Left lung (tissue), 10 donors: ENCODE measurements around the gene MYMX. TPM values are rescaled to one million over a fixed set of nuclear protein-coding genes. Genes with fewer than 3 reads are reported as not detected.
A peak's percentile ranks its signal among the peaks of the same experiment; 100 is the strongest.

Experiments used
- ATAC-seq: fragments of 200-7000 bp; cut with Tn5 transposase; one replicate; pipeline ENCODE4 v1.9.1; 2020; ENCODE audit warnings: moderate library complexity
- DNase-seq, 4 donors: peaks; one replicate each; pipeline ENCODE4 v3.0.0-alpha.2; 2013 to 2020
- H3K27ac ChIP-seq, 2 donors: fragments of 200-600 bp; sonication (generic) in 1 of 2; one replicate each; pipeline versions ENCODE4 v1.5.0 to v1.8.0; 2020 to 2021
- H3K27me3 ChIP-seq, 2 donors: fragments of 200-600 bp; sonication (generic) in 1 of 2; one replicate each; pipeline versions ENCODE4 v1.5.0 to v1.8.0; 2020 to 2021
- H3K36me3 ChIP-seq, 2 donors: fragments of 200-600 bp; sonication (generic) in 1 of 2; one replicate each; pipeline versions ENCODE4 v1.5.0 to v1.8.0; 2020 to 2021
- H3K4me1 ChIP-seq, 2 donors: fragments of 200-600 bp; one replicate each; pipeline ENCODE4 v1.8.0; 2021
- H3K4me3 ChIP-seq, 2 donors: fragments of 200-600 bp; sonication (generic) in 1 of 2; one replicate each; pipeline versions ENCODE4 v1.5.0 to v1.8.0; 2020 to 2021; ENCODE audit warnings: mild to moderate bottlenecking in 1 of 2
- H3K9me3 ChIP-seq, 2 donors: fragments of 200-600 bp; sonication (generic) in 1 of 2; one replicate each; pipeline versions ENCODE4 v1.5.0 to v1.8.0; 2020 to 2021
- intact Hi-C, 2 donors: fragments of 100-400 bp; cut with DNase I; formaldehyde crosslinking; loops; one replicate each; pipeline versions ENCODE4 v1.11.2 to v1.14.2; 2022
- polyA plus RNA-seq, 6 donors: library from polyadenylated mRNA; unstranded; fragments of 120-200 nt; gene quantifications; one replicate each; pipeline ENCODE4 v1.2.1, GENCODE V29; 2013; ENCODE audit not compliant: insufficient read length in 6 of 6
- total RNA-seq, 2 donors: library from RNA; stranded (reverse); fragmentation: NEBNext Ultra II Directional; extraction: Animal tissue kit (Norgen Biotek cat#: 25700); gene quantifications; one replicate each; pipeline ENCODE4 v1.2.1, GENCODE V29; 2021
- TF ChIP-seq, protein P1 (sequence below), 2 donors: fragments of 200-600 bp; sonication (generic) in 1 of 2; IDR thresholded peaks; one replicate each; pipeline versions ENCODE4 v1.5.0 to v1.8.0; 2021; ENCODE audit warnings: antibody characterized with exemption in 2 of 2
- donor health status: DM: no; HTN: yes; CAD: no.
- donor health status: DM: no; HTN: no; CAD: no.

Gene MYMX
- total and polyA plus RNA-seq, 8 donors: 0.21 to 0.79 (median 0.33) TPM; not detected in 2

- no peaks in the 10 kb centered on the region for H3K4me1 ChIP-seq
- H3K36me3 ChIP-seq: no peaks in the 10 kb centered on the region
- no peak overlapping the region for H3K27ac ChIP-seq
- no peak for DNase-seq
- intact Hi-C loops: no loop called here
- no peak overlapping the region for H3K4me3 ChIP-seq
- H3K27me3 ChIP-seq: no peaks in the 10 kb centered on the region
- no peak for ATAC-seq
- no peaks in the 10 kb centered on the region for H3K9me3 ChIP-seq
- TF ChIP-seq, protein P1, sequence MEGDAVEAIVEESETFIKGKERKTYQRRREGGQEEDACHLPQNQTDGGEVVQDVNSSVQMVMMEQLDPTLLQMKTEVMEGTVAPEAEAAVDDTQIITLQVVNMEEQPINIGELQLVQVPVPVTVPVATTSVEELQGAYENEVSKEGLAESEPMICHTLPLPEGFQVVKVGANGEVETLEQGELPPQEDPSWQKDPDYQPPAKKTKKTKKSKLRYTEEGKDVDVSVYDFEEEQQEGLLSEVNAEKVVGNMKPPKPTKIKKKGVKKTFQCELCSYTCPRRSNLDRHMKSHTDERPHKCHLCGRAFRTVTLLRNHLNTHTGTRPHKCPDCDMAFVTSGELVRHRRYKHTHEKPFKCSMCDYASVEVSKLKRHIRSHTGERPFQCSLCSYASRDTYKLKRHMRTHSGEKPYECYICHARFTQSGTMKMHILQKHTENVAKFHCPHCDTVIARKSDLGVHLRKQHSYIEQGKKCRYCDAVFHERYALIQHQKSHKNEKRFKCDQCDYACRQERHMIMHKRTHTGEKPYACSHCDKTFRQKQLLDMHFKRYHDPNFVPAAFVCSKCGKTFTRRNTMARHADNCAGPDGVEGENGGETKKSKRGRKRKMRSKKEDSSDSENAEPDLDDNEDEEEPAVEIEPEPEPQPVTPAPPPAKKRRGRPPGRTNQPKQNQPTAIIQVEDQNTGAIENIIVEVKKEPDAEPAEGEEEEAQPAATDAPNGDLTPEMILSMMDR (IDR thresholded peaks at IDR 0.05): no peak
These were observed 8.8 kb upstream of the MYMX start for GRCh38 chr6:44207966-44208365.

DNA sequence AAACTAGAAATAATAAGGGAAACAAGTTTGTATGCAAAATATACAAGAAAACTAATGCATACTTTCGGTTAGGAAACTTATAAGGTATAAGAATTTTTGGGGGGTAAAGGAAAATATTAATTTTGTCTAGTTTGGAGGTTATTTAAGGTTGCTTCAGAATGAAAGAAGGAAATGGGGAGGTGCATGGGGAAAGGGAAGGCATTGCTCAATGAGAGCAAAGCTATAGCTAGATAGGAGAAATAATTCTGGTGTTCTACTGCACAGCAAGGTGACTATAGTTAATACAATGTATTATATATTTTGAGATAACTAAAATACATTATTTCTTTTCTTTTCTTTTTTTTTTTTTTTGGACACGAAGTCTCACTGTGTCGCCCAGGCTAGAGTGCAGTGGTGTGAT is 5.4 kb upstream of the MYMX start:
- H3K27me3 ChIP-seq: no peaks in the 10 kb centered on the region
- intact Hi-C loops: no loop called here
- TF ChIP-seq, protein P1 (IDR thresholded peaks at IDR 0.05): no peak
- no peaks in the 10 kb centered on the region for H3K4me1 ChIP-seq
- H3K9me3 ChIP-seq: no peaks in the 10 kb centered on the region
- H3K36me3 ChIP-seq: no peaks in the 10 kb centered on the region
- H3K4me3 ChIP-seq: no peak overlapping the region
- ATAC-seq: no peak
- H3K27ac ChIP-seq: no peak overlapping the region
- DNase-seq: no peak

DNA sequence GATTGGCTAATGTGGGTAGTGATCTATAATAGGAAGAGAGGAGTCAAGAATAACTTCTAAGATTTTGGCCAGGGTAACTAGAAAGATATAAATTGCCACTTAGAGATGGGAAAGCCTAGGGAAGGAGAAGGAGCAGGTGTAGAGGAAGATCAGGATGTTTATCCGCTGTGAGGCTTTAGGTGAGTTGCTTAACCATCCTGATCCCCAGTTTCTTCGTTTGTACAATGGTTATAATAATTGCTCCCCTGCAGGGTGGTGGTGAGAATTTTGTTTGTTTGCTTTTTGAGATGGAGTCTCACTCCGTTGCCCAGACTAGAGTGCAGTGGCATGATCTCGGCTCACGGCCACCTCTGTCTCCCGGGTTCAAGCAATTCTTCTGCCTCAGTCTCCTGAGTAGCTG is 2.4 kb upstream of the MYMX start:
- no peak for ATAC-seq
- Histone ChIP-seq H3K36me3 (no peaks in the 10 kb centered on the region), H3K9me3 (no peaks in the 10 kb centered on the region), H3K4me3 (no peak overlapping the region), H3K27ac (no peak overlapping the region), H3K4me1 (peaks cover 11 to 18% of the 10 kb centered on the region in 2 donors), H3K27me3 (no peaks in the 10 kb centered on the region)
- TF ChIP-seq, protein P1 (IDR thresholded peaks at IDR 0.05): no peak
- intact Hi-C loops: no loop called here
- no peak for DNase-seq

DNA sequence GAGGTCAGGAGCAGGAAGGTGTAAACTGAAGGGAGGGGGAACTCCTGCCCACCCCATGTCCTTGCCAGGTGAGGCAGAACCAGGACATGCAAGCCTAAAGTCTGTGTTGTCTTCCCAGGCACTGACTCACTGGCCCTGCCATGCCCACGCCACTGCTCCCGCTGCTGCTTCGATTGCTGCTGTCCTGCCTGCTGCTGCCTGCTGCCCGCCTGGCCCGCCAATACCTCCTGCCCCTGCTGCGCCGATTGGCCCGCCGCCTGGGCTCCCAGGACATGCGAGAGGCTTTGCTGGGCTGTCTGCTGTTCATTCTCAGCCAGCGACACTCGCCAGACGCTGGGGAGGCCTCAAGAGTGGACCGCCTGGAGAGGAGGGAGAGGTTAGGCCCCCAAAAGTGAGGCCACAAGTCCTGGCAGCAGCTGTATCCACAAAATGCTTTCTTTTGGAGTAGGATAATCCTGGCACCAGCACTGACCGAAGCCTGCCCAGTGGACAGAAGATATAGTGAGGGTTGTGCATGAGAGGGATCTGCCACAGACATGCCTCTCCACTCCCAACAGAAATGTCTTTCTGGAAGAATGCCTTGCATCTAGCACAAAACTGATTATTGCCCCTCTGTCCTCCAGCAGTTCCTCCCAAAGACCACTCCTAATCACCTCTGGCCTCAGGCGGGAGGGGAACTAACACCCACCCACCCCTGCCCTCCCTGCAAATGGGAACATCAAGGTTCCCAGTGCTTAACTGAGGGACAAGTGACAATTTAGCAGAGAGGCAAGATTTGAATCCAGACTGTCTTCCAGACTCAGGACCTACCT is 812 bp downstream of the MYMX start:
- TF ChIP-seq, protein P1 (IDR thresholded peaks at IDR 0.05): no peak
- H3K4me3 ChIP-seq: no peak overlapping the region
- no peaks in the 10 kb centered on the region for H3K27me3 ChIP-seq
- H3K4me1 ChIP-seq: peaks cover 30 to 48% of the 10 kb centered on the region in 2 donors
- ATAC-seq (peak; percentile 2), DNase-seq (peak in 1 of 4 donors; percentile 52)
- H3K36me3 ChIP-seq: no peaks in the 10 kb centered on the region
- peak overlapping the region in 1 of 2 donors; percentile 76 for H3K27ac ChIP-seq
- intact Hi-C loops: no loop called here
- H3K9me3 ChIP-seq: no peaks in the 10 kb centered on the region

DNA sequence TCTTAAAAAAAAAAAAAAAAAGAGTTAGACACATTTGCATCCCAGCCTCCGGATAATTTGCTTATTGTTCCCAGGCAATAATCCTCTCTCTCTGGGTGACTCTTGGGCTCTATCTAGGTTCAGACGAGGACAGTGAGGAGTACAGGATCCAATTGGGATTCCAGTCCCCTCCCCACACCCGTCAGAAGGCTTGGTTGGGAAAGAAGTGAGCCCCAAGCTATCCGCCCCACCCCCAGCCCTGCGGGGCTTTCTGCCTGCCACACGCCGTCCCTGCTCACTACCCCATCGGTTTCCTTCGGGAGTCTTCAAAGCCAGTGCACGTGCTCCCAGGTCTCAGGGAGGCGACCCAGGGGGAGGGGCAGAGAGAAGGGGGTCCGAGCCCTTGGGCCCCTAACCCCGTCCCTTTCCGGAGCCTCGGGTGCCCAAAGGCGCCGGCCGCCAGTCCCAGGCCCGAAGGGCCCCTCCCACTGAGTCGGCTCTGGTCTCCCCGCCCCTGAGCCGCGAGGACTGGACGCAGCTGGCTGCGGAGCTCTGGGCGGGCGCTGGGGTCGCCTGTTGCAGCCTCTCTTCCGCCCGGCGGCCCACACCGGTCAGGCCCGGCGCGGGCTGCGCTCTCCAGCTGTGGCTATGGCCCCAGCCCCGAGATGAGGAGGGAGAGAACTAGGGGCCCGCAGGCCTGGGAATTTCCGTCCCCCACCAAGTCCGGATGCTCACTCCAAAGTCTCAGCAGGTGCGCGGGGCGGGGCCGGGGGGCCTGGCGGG is 2.5 kb downstream of the MYMX start:
- Histone ChIP-seq H3K4me1 (peaks cover 36 to 65% of the 10 kb centered on the region in 2 donors), H3K27ac (peak overlapping the region; percentile 74 to 76), H3K4me3 (peak overlapping the region; percentile 40 to 50), H3K36me3 (no peaks in the 10 kb centered on the region), H3K9me3 (no peaks in the 10 kb centered on the region), H3K27me3 (no peaks in the 10 kb centered on the region)
- DNase-seq (peak; percentile 87 to 96 (median 92)), ATAC-seq (peak; percentile 84)
- intact Hi-C loops: no loop called here
- TF ChIP-seq, protein P1 (IDR thresholded peaks at IDR 0.05): no peak
